HL-60 (cell line): Measurements from ENCODE around the gene TNFRSF8.

Experiments
- DNase-seq, 2 experiments: peaks; one replicate each; pipeline ENCODE4 v3.0.0-alpha.2; 2010 to 2020; ENCODE audit warnings: low read depth in 1 of 2, low spot score in 1 of 2
- H3K27ac ChIP-seq: fragments of 250-450 bp; sonication (Bioruptor Pico); replicated peaks from 2 replicates; pipeline ENCODE4 v1.5.1; 2020; ENCODE audit warnings: mild to moderate bottlenecking, moderate library complexity
- H3K27me3 ChIP-seq: fragments of 250-450 bp; sonication (Bioruptor Pico); 2 replicates; pipeline ENCODE4 v1.5.1; 2021; ENCODE audit warnings: mild to moderate bottlenecking, moderate library complexity; ENCODE audit not compliant: insufficient read depth, poor library complexity, severe bottlenecking
- H3K4me3 ChIP-seq: replicated peaks from 2 replicates; pipeline ENCODE4 v1.5.1; 2011; ENCODE audit warnings: mild to moderate bottlenecking, control low read depth, low read length; ENCODE audit not compliant: insufficient read depth
- CTCF ChIP-seq: IDR thresholded peaks from one replicate; pipeline ENCODE4 v1.5.1; 2011; ENCODE audit warnings: low read length, control low read depth, inconsistent platforms; ENCODE audit not compliant: insufficient read depth
- GABPA ChIP-seq: IDR thresholded peaks from 2 replicates; pipeline ENCODE4 v1.6.1; 2012; ENCODE audit warnings: low read depth
- POLR2AphosphoS5 ChIP-seq: IDR thresholded peaks from 2 replicates; pipeline ENCODE4 v1.6.1; 2012; ENCODE audit warnings: low read depth
- REST ChIP-seq: IDR thresholded peaks from 2 replicates; pipeline ENCODE4 v1.6.1; 2012; ENCODE audit warnings: low read depth; ENCODE audit not compliant: insufficient replicate concordance
- SPI1 ChIP-seq: IDR thresholded peaks from 2 replicates; pipeline ENCODE4 v1.6.1; 2012; ENCODE audit warnings: low read depth, mild to moderate bottlenecking, borderline replicate concordance

Gene TNFRSF8

GRCh38 chr1:12188115-12188514 lies 125.0 kb downstream of the TNFRSF8 start:
- DNase-seq = no peak
- Histone ChIP-seq H3K4me3 (no peak overlapping the region), H3K27ac (no peak overlapping the region), H3K27me3 (no peaks in the 10 kb centered on the region)
- TF ChIP-seq REST (no peak), SPI1 (no peak), CTCF (no peak), POLR2AphosphoS5 (no peak), GABPA (no peak)

GRCh38 chr1:12188657-12189327 lies 125.7 kb downstream of the TNFRSF8 start:
- Histone ChIP-seq H3K4me3 (no peak overlapping the region), H3K27me3 (no peaks in the 10 kb centered on the region), H3K27ac (no peak overlapping the region)
- no peak for DNase-seq
- TF ChIP-seq CTCF = no peak

GRCh38 chr1:12189328-12189682 lies 126.2 kb downstream of the TNFRSF8 start:
- no peak for DNase-seq
- no peak overlapping the region for H3K27ac ChIP-seq
- TF ChIP-seq CTCF = no peak
- TF ChIP-seq REST = no peak
- TF ChIP-seq POLR2AphosphoS5 = no peak
- no peak for TF ChIP-seq SPI1
- TF ChIP-seq GABPA = no peak
- no peaks in the 10 kb centered on the region for H3K27me3 ChIP-seq
- H3K4me3 ChIP-seq = no peak overlapping the region

- Histone ChIP-seq H3K27ac (no peak overlapping the region), H3K4me3 (no peak overlapping the region), H3K27me3 (no peaks in the 10 kb centered on the region)
- DNase-seq = no peak
- TF ChIP-seq POLR2AphosphoS5 (no peak), GABPA (no peak), SPI1 (no peak), REST (no peak), CTCF (no peak)
Measured at GRCh38 chr1:12191242-12192032, 128.3 kb downstream of the TNFRSF8 start.
